Peyer's patch (tissue), 4 donors: ENCODE measurements around the gene STAT6.

ENCODE experiments used
- CTCF ChIP-seq, 6 experiments: fragments of 450-650 bp in 4 of 6; fragments of 200-600 bp in 2 of 6; sonication (generic) in 1 of 6; IDR thresholded peaks; one replicate each; pipeline ENCODE4 v1.5.1; 2017 to 2019; ENCODE audit warnings: antibody characterized with exemption in 6 of 6, mild to moderate bottlenecking in 3 of 6, moderate library complexity in 1 of 6
- POLR2A ChIP-seq, 2 donors: fragments of 450-650 bp; IDR thresholded peaks; one replicate each; pipeline ENCODE4 v1.5.1; 2017; ENCODE audit warnings: antibody characterized with exemption in 2 of 2, mild to moderate bottlenecking in 2 of 2, moderate library complexity in 2 of 2

- no peak for TF ChIP-seq CTCF (IDR thresholded peaks at IDR 0.05)
- no peak for TF ChIP-seq POLR2A (IDR thresholded peaks at IDR 0.05)
Observed at GRCh38 chr12:57099766-57100165, 11.4 kb downstream of the STAT6 start.
